Measurements from ENCODE around the gene WIPI1.

- TF ChIP-seq ZSCAN22 (CRISPR knock-in tag; IDR thresholded peaks at IDR 0.05) (no peak), HNF4A (CRISPR knock-in tag; IDR thresholded peaks at IDR 0.05) (no peak), EP300 (IDR thresholded peaks at IDR 0.05; ENCODE audit: low read depth in 2 of 2, low read length in 2 of 2) (no peak), EP300 (CRISPR knock-in tag; IDR thresholded peaks at IDR 0.05; ENCODE audit: borderline replicate concordance) (no peak), SOX6 (IDR thresholded peaks at IDR 0.05) (no peak), SOX6 (CRISPR knock-in tag; IDR thresholded peaks at IDR 0.05) (no peak), ETV5 (CRISPR knock-in tag; IDR thresholded peaks at IDR 0.05; ENCODE audit: borderline replicate concordance) (no peak)
- TF ChIP-seq, protein P1, sequence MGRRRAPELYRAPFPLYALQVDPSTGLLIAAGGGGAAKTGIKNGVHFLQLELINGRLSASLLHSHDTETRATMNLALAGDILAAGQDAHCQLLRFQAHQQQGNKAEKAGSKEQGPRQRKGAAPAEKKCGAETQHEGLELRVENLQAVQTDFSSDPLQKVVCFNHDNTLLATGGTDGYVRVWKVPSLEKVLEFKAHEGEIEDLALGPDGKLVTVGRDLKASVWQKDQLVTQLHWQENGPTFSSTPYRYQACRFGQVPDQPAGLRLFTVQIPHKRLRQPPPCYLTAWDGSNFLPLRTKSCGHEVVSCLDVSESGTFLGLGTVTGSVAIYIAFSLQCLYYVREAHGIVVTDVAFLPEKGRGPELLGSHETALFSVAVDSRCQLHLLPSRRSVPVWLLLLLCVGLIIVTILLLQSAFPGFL (CRISPR knock-in tag; IDR thresholded peaks at IDR 0.05), result no peak
- TF ChIP-seq, protein P2, sequence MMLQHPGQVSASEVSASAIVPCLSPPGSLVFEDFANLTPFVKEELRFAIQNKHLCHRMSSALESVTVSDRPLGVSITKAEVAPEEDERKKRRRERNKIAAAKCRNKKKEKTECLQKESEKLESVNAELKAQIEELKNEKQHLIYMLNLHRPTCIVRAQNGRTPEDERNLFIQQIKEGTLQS (CRISPR knock-in tag; IDR thresholded peaks at IDR 0.05), result no peak
- TF ChIP-seq, protein P3, sequence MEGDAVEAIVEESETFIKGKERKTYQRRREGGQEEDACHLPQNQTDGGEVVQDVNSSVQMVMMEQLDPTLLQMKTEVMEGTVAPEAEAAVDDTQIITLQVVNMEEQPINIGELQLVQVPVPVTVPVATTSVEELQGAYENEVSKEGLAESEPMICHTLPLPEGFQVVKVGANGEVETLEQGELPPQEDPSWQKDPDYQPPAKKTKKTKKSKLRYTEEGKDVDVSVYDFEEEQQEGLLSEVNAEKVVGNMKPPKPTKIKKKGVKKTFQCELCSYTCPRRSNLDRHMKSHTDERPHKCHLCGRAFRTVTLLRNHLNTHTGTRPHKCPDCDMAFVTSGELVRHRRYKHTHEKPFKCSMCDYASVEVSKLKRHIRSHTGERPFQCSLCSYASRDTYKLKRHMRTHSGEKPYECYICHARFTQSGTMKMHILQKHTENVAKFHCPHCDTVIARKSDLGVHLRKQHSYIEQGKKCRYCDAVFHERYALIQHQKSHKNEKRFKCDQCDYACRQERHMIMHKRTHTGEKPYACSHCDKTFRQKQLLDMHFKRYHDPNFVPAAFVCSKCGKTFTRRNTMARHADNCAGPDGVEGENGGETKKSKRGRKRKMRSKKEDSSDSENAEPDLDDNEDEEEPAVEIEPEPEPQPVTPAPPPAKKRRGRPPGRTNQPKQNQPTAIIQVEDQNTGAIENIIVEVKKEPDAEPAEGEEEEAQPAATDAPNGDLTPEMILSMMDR (CRISPR knock-in tag; IDR thresholded peaks at IDR 0.05), result no peak
- TF ChIP-seq, protein P4, sequence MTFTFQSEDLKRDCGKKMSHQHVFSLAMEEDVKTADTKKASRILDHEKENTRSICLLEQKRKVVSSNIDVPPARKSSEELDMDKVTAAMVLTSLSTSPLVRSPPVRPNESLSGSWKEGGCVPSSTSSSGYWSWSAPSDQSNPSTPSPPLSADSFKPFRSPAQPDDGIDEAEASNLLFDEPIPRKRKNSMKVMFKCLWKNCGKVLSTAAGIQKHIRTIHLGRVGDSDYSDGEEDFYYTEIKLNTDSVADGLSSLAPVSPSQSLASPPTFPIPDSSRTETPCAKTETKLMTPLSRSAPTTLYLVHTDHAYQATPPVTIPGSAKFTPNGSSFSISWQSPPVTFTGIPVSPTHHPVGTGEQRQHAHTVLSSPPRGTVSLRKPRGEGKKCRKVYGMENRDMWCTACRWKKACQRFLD (CRISPR knock-in tag; IDR thresholded peaks at IDR 0.05; ENCODE audit: borderline replicate concordance), result no peak
Measured at GRCh38 chr17:68498479-68499326, 41.4 kb upstream of the WIPI1 start.

Measured in HepG2 (cell line).